CD4-positive, alpha-beta T cell (primary cell): ENCODE measurements around the gene IFT25. TPM values are rescaled to one million over a fixed set of nuclear protein-coding genes. Genes with fewer than 3 reads are reported as not detected.

ENCODE experiments used
- ATAC-seq: fragments of 200-7000 bp; cut with Tn5 transposase; one replicate; pipeline ENCODE4 v1.10.0; 2022; ENCODE audit warnings: mild to moderate bottlenecking; ENCODE audit not compliant: poor library complexity
- CTCF ChIA-PET: fragments of 350-600 bp; sonication (Branson Sonifier 250); formaldehyde crosslinking; loops from one replicate; lab custom pipeline; 2021; ENCODE audit warnings: antibody characterized with exemption, inconsistent platforms; lab: Charles Lee
- POLR2A ChIA-PET: fragments of 350-600 bp; sonication (Branson Sonifier 250); formaldehyde crosslinking; loops from one replicate; lab custom pipeline; 2021; ENCODE audit warnings: antibody characterized with exemption, inconsistent platforms; lab: Charles Lee
- DNase-seq, 14 experiments: peaks; one replicate each; pipeline ENCODE4 v3.0.0-alpha.2; 2013 to 2020; ENCODE audit warnings: mixed read lengths in 2 of 14
- H3K27ac ChIP-seq, 2 donors: one replicate each; pipeline versions ENCODE4 v1.5.1 to v1.7.0; 2013; ENCODE audit warnings: low read length in 2 of 2, low read depth in 1 of 2, mild to moderate bottlenecking in 1 of 2
- H3K27me3 ChIP-seq, 2 experiments: 1 replicate in 1 of 2; 2 replicates in 1 of 2; pipeline versions ENCODE4 v1.6.1 to v1.7.0; 2013; ENCODE audit warnings: low read length in 2 of 2, control low read depth in 1 of 2, mild to moderate bottlenecking in 1 of 2, moderate library complexity in 1 of 2; ENCODE audit not compliant: insufficient read depth in 2 of 2, control insufficient read depth in 1 of 2
- H3K36me3 ChIP-seq: one replicate; pipeline ENCODE4 v1.6.1; 2013; ENCODE audit warnings: low read length, control low read depth; ENCODE audit not compliant: insufficient read depth
- H3K4me1 ChIP-seq: one replicate; pipeline ENCODE4 v1.6.1; 2013; ENCODE audit warnings: low read length, control low read depth; ENCODE audit not compliant: insufficient read depth
- H3K4me3 ChIP-seq: one replicate; pipeline ENCODE4 v1.5.1; 2013; ENCODE audit warnings: mild to moderate bottlenecking, low read length, moderate library complexity
- H3K9me3 ChIP-seq, 2 experiments: 1 replicate in 1 of 2; 2 replicates in 1 of 2; pipeline versions ENCODE4 v1.6.1 to v1.7.0; 2013; ENCODE audit warnings: low read length in 2 of 2, mild to moderate bottlenecking in 2 of 2, control low read depth in 1 of 2, moderate library complexity in 1 of 2; ENCODE audit not compliant: control insufficient read depth in 1 of 2, insufficient read depth in 1 of 2
- H3K27ac Mint-ChIP-seq: one replicate; pipeline ENCODE4 v1.8.0; 2020; ENCODE audit warnings: mixed read lengths
- H3K27me3 Mint-ChIP-seq: one replicate; pipeline ENCODE4 v1.8.0; 2021; ENCODE audit warnings: mixed read lengths
- H3K36me3 Mint-ChIP-seq: one replicate; pipeline ENCODE4 v1.8.0; 2021; ENCODE audit warnings: low read depth, mixed read lengths
- H3K4me1 Mint-ChIP-seq: one replicate; pipeline ENCODE4 v1.8.0; 2021; ENCODE audit warnings: low read depth, mixed read lengths
- H3K4me3 Mint-ChIP-seq: one replicate; pipeline ENCODE4 v1.8.0; 2020; ENCODE audit warnings: mild to moderate bottlenecking, mixed read lengths
- H3K9me3 Mint-ChIP-seq: one replicate; pipeline ENCODE4 v1.8.0; 2020; ENCODE audit warnings: mixed read lengths
- CTCF ChIP-seq: fragments of 200-600 bp; IDR thresholded peaks from one replicate; pipeline ENCODE4 v1.8.0; 2022; ENCODE audit warnings: antibody characterized with exemption, mild to moderate bottlenecking
- intact Hi-C, 2 experiments: fragments of 100-400 bp; cut with DNase I in 1 of 2; cut with micrococcal nuclease in 1 of 2; formaldehyde crosslinking; loops; one replicate each; pipeline versions ENCODE4 v1.15.1 to v1.9.0; 2023 to 2025; cut with DNase I, micrococcal nuclease
- total RNA-seq, 174 experiments: library from RNA in 2 of 174; stranded (reverse) in 2 of 174; gene quantifications; one replicate each; pipeline ENCODE4 v1.2.3 and lab custom pipeline; 2021 to 2026

The IFT25 gene
- total RNA-seq, 2 experiments from 2014 or later: 12.7 to 13.9 TPM

- ChIA-PET POLR2A (interaction anchor here (2.8 kb wide), 1 partner anchor 54 kb away, joined by 31 read pairs; the partner anchor contains the start of genes IFT25 and LRRC42), CTCF (no interaction called here)
- ATAC-seq (no peak), DNase-seq (no peak)
- Mint-ChIP-seq H3K4me3 (no peak overlapping the region), H3K4me1 (peaks cover 38% of the 10 kb centered on the region), H3K9me3 (no peaks in the 10 kb centered on the region), H3K27ac (no peak overlapping the region), H3K27me3 (peaks cover 3% of the 10 kb centered on the region), H3K36me3 (peaks cover 29% of the 10 kb centered on the region)
- Histone ChIP-seq H3K9me3 (no peaks in the 10 kb centered on the region), H3K4me3 (no peak overlapping the region), H3K27ac (no peak overlapping the region), H3K27me3 (no peaks in the 10 kb centered on the region), H3K36me3 (no peaks in the 10 kb centered on the region), H3K4me1 (peaks cover 18% of the 10 kb centered on the region)
- intact Hi-C loops: loop anchor here in 1 of 2 experiments (5.0 kb wide), 1 partner anchor 871 kb away; the partner anchor contains the start of gene PARS2
- no peak for TF ChIP-seq CTCF
Observed at GRCh38 chr1:53891678-53892077, 53.8 kb downstream of the IFT25 start.

- H3K4me3 Mint-ChIP-seq: peak overlapping the region; percentile 94
- CTCF ChIA-PET: interaction anchor here (1.8 kb wide), 1 partner anchor 69 kb away, joined by 8 read pairs; no protein-coding TSS in a partner anchor
- H3K4me1 ChIP-seq: peaks cover 18% of the 10 kb centered on the region
- H3K9me3 ChIP-seq: no peaks in the 10 kb centered on the region
- H3K4me3 ChIP-seq: no peak overlapping the region
- intact Hi-C loops: loop anchor here in 1 of 2 experiments (5.0 kb wide), 1 partner anchor 871 kb away; the partner anchor contains the start of gene PARS2
- H3K27me3 Mint-ChIP-seq: no peaks in the 10 kb centered on the region
- peak overlapping the region; percentile 93 for H3K27ac Mint-ChIP-seq
- H3K27me3 ChIP-seq: no peaks in the 10 kb centered on the region
- no peak overlapping the region for H3K27ac ChIP-seq
- no peak for TF ChIP-seq CTCF
- no peaks in the 10 kb centered on the region for H3K36me3 ChIP-seq
- POLR2A ChIA-PET: interaction anchor here (2.8 kb wide), 1 partner anchor 54 kb away, joined by 31 read pairs; the partner anchor contains the start of genes IFT25 and LRRC42
- H3K9me3 Mint-ChIP-seq: no peaks in the 10 kb centered on the region
- H3K36me3 Mint-ChIP-seq: peaks cover 33% of the 10 kb centered on the region
- no peak for DNase-seq
- no peak for ATAC-seq
- H3K4me1 Mint-ChIP-seq: peaks cover 38% of the 10 kb centered on the region
Observed at GRCh38 chr1:53891018-53891417, 54.5 kb downstream of the IFT25 start.

- H3K4me1 ChIP-seq: peaks cover 18% of the 10 kb centered on the region
- H3K9me3 ChIP-seq: no peaks in the 10 kb centered on the region
- peak overlapping the region in 1 of 2 donors; percentile 45 for H3K27ac ChIP-seq
- POLR2A ChIA-PET: interaction anchor here (1.6 to 2.8 kb wide), 2 partner anchors 55 to 163 kb away, joined by 5 to 31 read pairs; partner anchors contain the start of genes IFT25, LRRC42, TCEANC2 and TMEM59
- Mint-ChIP-seq H3K36me3 (peaks cover 33% of the 10 kb centered on the region), H3K27ac (peak overlapping the region; percentile 93), H3K27me3 (no peaks in the 10 kb centered on the region), H3K9me3 (no peaks in the 10 kb centered on the region), H3K4me3 (peak overlapping the region; percentile 94), H3K4me1 (peaks cover 38% of the 10 kb centered on the region)
- CTCF ChIA-PET: interaction anchor here (1.8 kb wide), 1 partner anchor 69 kb away, joined by 8 read pairs; no protein-coding TSS in a partner anchor
- peak overlapping the region; percentile 98 for H3K4me3 ChIP-seq
- no peaks in the 10 kb centered on the region for H3K27me3 ChIP-seq
- ATAC-seq (no peak), DNase-seq (peak in 1 of 14 experiments; percentile 20)
- no peak for TF ChIP-seq CTCF
- intact Hi-C loops: loop anchor here in 1 of 2 experiments (1.0 to 5.0 kb wide), 2 partner anchors 52 to 872 kb away; partner anchors contain the start of genes NDC1 and PARS2
- no peaks in the 10 kb centered on the region for H3K36me3 ChIP-seq
Observed at GRCh38 chr1:53890522-53890941, 55.0 kb downstream of the IFT25 start.
